Urinary bladder (tissue), 4 donors: ENCODE results near the gene RALGPS2. TPM values are rescaled to one million over a fixed set of nuclear protein-coding genes. Genes with fewer than 3 reads are reported as not detected.

ENCODE experiments used
- DNase-seq: peaks from one replicate; pipeline ENCODE4 v3.0.0-alpha.2; 2015; ENCODE audit errors: extremely low spot score
- H3K27ac ChIP-seq: one replicate; pipeline ENCODE4 v1.5.1; 2013; ENCODE audit warnings: low read depth, mild to moderate bottlenecking, moderate library complexity
- H3K36me3 ChIP-seq: one replicate; pipeline ENCODE4 v1.6.1; 2013; ENCODE audit warnings: mild to moderate bottlenecking, moderate library complexity; ENCODE audit not compliant: insufficient read depth
- H3K4me1 ChIP-seq: one replicate; pipeline ENCODE4 v1.6.1; 2013; ENCODE audit warnings: mild to moderate bottlenecking, moderate library complexity; ENCODE audit not compliant: insufficient read depth
- H3K4me3 ChIP-seq: one replicate; pipeline ENCODE4 v1.5.1; 2013; ENCODE audit warnings: low read depth, low read length
- WGBS: extraction: QIAGEN DNeasy Blood & Tissue Kit; methylation state at CpG from one replicate; pipeline ENCODE4 v1.1.7; 2013; 5-methylcytosine and 5-hydroxymethylcytosine counted together
- polyA plus RNA-seq: library from polyadenylated mRNA; stranded (reverse); fragments of 200-250 nt; gene quantifications from one replicate; pipeline ENCODE4 v1.2.3, GENCODE V29; 2013
- total RNA-seq: library from RNA; depleted of rRNA; stranded (reverse); fragments of >200 nt; gene quantifications from one replicate; pipeline ENCODE4 v1.2.3, GENCODE V29; 2014
- donor health status: healthy with polysubstance abuse.
- donor health status: healthy.

RALGPS2 gene
- total and polyA plus RNA-seq, 2 donors, result 3.8 to 82.4 TPM

GRCh38 chr1:178955391-178955954, 230.4 kb downstream of the RALGPS2 start:
- no peak overlapping the region for H3K27ac ChIP-seq
- peaks cover 1% of the 10 kb centered on the region for H3K4me1 ChIP-seq

GRCh38 chr1:178958491-178958890, 233.4 kb downstream of the RALGPS2 start:
- no peaks in the 10 kb centered on the region for H3K36me3 ChIP-seq
- WGBS, result 98% methylated on average over 9 of the region's 9 CpGs
- no peak overlapping the region for H3K27ac ChIP-seq
- no peak overlapping the region for H3K4me3 ChIP-seq
- DNase-seq, result no peak
- peaks cover 1% of the 10 kb centered on the region for H3K4me1 ChIP-seq

More at GRCh38 chr1:178955391-178955954, 230.4 kb downstream of the RALGPS2 start:
- H3K36me3 ChIP-seq, result no peaks in the 10 kb centered on the region
- DNase-seq, result no peak
- H3K4me3 ChIP-seq, result no peak overlapping the region
- 32% methylated on average over 1 of the region's 1 CpG for WGBS

GRCh38 chr1:178959543-178960460, 234.8 kb downstream of the RALGPS2 start:
- no peaks in the 10 kb centered on the region for H3K36me3 ChIP-seq
- H3K27ac ChIP-seq, result no peak overlapping the region
- 93% methylated on average over 17 of the region's 17 CpGs for WGBS
- no peak for DNase-seq
- H3K4me1 ChIP-seq, result peaks cover 1% of the 10 kb centered on the region
- no peak overlapping the region for H3K4me3 ChIP-seq

- no peak overlapping the region for H3K4me3 ChIP-seq
- peaks cover 1% of the 10 kb centered on the region for H3K4me1 ChIP-seq
- no peak overlapping the region for H3K27ac ChIP-seq
- no peaks in the 10 kb centered on the region for H3K36me3 ChIP-seq
- DNase-seq, result no peak
- 73% methylated on average over 9 of the region's 9 CpGs for WGBS
Measured at GRCh38 chr1:178960482-178961240, 235.6 kb downstream of the RALGPS2 start.

GRCh38 chr1:178961331-178961730, 236.3 kb downstream of the RALGPS2 start:
- H3K36me3 ChIP-seq, result no peaks in the 10 kb centered on the region
- WGBS, result 96% methylated on average over 4 of the region's 4 CpGs
- no peaks in the 10 kb centered on the region for H3K4me1 ChIP-seq
- no peak for DNase-seq
- no peak overlapping the region for H3K27ac ChIP-seq
- H3K4me3 ChIP-seq, result no peak overlapping the region

GRCh38 chr1:178961868-178962267, 236.8 kb downstream of the RALGPS2 start:
- 99% methylated on average over 3 of the region's 3 CpGs for WGBS
- H3K4me1 ChIP-seq, result no peaks in the 10 kb centered on the region
- H3K4me3 ChIP-seq, result no peak overlapping the region
- no peaks in the 10 kb centered on the region for H3K36me3 ChIP-seq
- H3K27ac ChIP-seq, result no peak overlapping the region
- no peak for DNase-seq

- Histone ChIP-seq H3K4me1 (no peaks in the 10 kb centered on the region), H3K27ac (no peak overlapping the region), H3K4me3 (no peak overlapping the region), H3K36me3 (no peaks in the 10 kb centered on the region)
- 66% methylated on average over 10 of the region's 10 CpGs for WGBS
- DNase-seq, result no peak
Measured at GRCh38 chr1:178962853-178963711, 238.0 kb downstream of the RALGPS2 start.

GRCh38 chr1:178964469-178965330, 239.7 kb downstream of the RALGPS2 start:
- no peaks in the 10 kb centered on the region for H3K36me3 ChIP-seq
- DNase-seq, result no peak
- no peak overlapping the region for H3K27ac ChIP-seq
- 94% methylated on average over 8 of the region's 8 CpGs for WGBS
- H3K4me1 ChIP-seq, result no peaks in the 10 kb centered on the region
- H3K4me3 ChIP-seq, result no peak overlapping the region

- no peaks in the 10 kb centered on the region for H3K36me3 ChIP-seq
- H3K4me1 ChIP-seq, result no peaks in the 10 kb centered on the region
- no peak overlapping the region for H3K27ac ChIP-seq
- DNase-seq, result no peak
- no peak overlapping the region for H3K4me3 ChIP-seq
Measured at GRCh38 chr1:178966312-178966711, 241.3 kb downstream of the RALGPS2 start.

GRCh38 chr1:178969226-178969987, 244.4 kb downstream of the RALGPS2 start:
- no peaks in the 10 kb centered on the region for H3K4me1 ChIP-seq
- 96% methylated on average over 9 of the region's 9 CpGs for WGBS
- no peak overlapping the region for H3K4me3 ChIP-seq
- no peak for DNase-seq
- no peak overlapping the region for H3K27ac ChIP-seq
- no peaks in the 10 kb centered on the region for H3K36me3 ChIP-seq

GRCh38 chr1:178970184-178970583, 245.1 kb downstream of the RALGPS2 start:
- Histone ChIP-seq H3K4me3 (no peak overlapping the region), H3K4me1 (no peaks in the 10 kb centered on the region), H3K27ac (no peak overlapping the region), H3K36me3 (no peaks in the 10 kb centered on the region)
- WGBS, result 85% methylated on average over 5 of the region's 5 CpGs
- no peak for DNase-seq
